Uterus (tissue), 4 donors: ENCODE data around the gene TTC9B. TPM values are rescaled to one million over a fixed set of nuclear protein-coding genes. Genes with fewer than 3 reads are reported as not detected.
"Not testable (repeated sequence)": the region's sequence is repeated elsewhere in the genome, so short reads cannot be mapped to it uniquely, and the experiment has no call there.

ENCODE experiments used
- DNase-seq, 2 donors: peaks; one replicate each; pipeline ENCODE4 v3.0.0-alpha.2; 2019 to 2020
- H3K27ac ChIP-seq, 2 donors: fragments of 200-600 bp; sonication (generic); 1 replicate in 1 of 2; 2 replicates in 1 of 2; pipeline ENCODE4 v1.5.1; 2016 to 2018
- H3K27me3 ChIP-seq, 2 donors: fragments of 200-600 bp; sonication (generic); one replicate each; pipeline ENCODE4 v1.5.1; 2018 to 2019; ENCODE audit warnings: control low read depth in 1 of 2
- H3K36me3 ChIP-seq, 2 donors: fragments of 200-600 bp; sonication (generic); one replicate each; pipeline ENCODE4 v1.5.1; 2019; ENCODE audit warnings: control low read depth in 1 of 2
- H3K4me1 ChIP-seq, 2 donors: fragments of 200-600 bp; sonication (generic); one replicate each; pipeline ENCODE4 v1.5.1; 2018 to 2019; ENCODE audit warnings: control low read depth in 1 of 2
- H3K4me3 ChIP-seq, 2 donors: fragments of 200-600 bp; sonication (generic); 1 replicate in 1 of 2; 2 replicates in 1 of 2; pipeline ENCODE4 v1.5.1; 2018 to 2019; ENCODE audit warnings: mild to moderate bottlenecking in 1 of 2
- H3K9me3 ChIP-seq, 2 donors: fragments of 200-600 bp; sonication (generic); one replicate each; pipeline ENCODE4 v1.5.1; 2019; ENCODE audit warnings: control low read depth in 1 of 2
- CTCF ChIP-seq, 4 experiments: fragments of 200-600 bp in 2 of 4; fragments of 450-650 bp in 2 of 4; sonication (generic) in 2 of 4; IDR thresholded peaks; one replicate each; pipeline ENCODE4 v1.5.1; 2016 to 2019; ENCODE audit warnings: antibody characterized with exemption in 4 of 4, mild to moderate bottlenecking in 2 of 4, moderate library complexity in 1 of 4
- POLR2A ChIP-seq, 2 donors: fragments of 450-650 bp; IDR thresholded peaks; one replicate each; pipeline ENCODE4 v1.6.1; 2016; ENCODE audit warnings: antibody characterized with exemption in 2 of 2, mild to moderate bottlenecking in 1 of 2, moderate library complexity in 1 of 2
- intact Hi-C: fragments of 100-400 bp; cut with DNase I; formaldehyde crosslinking; loops from one replicate; pipeline ENCODE4 v1.15.1; 2023; ENCODE audit warnings: low total_unique reads
- total RNA-seq, 4 donors: library from RNA; depleted of rRNA in 3 of 4; stranded (reverse); fragments of >200 nt in 3 of 4; gene quantifications; one replicate each; pipeline versions ENCODE4 v1.1.0 to v1.2.4, GENCODE V29; 2014 to 2023
- donor health status: DM: yes; HTN: yes; CAD: no.

The TTC9B gene
- total RNA-seq, 4 donors from 2014 or later = not detected

GRCh38 chr19:40178756-40179155 is 39.4 kb downstream of the TTC9B start:
- H3K9me3 ChIP-seq = no peaks in the 10 kb centered on the region
- no peak overlapping the region for H3K4me3 ChIP-seq
- no peak for DNase-seq
- intact Hi-C loops = no loop called here
- TF ChIP-seq CTCF (IDR thresholded peaks at IDR 0.05) (no peak), POLR2A (IDR thresholded peaks at IDR 0.05) (no peak)
- no peaks in the 10 kb centered on the region for H3K4me1 ChIP-seq
- H3K27ac ChIP-seq = no peak overlapping the region
- no peaks in the 10 kb centered on the region for H3K27me3 ChIP-seq
- H3K36me3 ChIP-seq = no peaks in the 10 kb centered on the region

GRCh38 chr19:40177286-40178070 is 40.7 kb downstream of the TTC9B start:
- Histone ChIP-seq H3K27ac (no peak overlapping the region), H3K27me3 (no peaks in the 10 kb centered on the region), H3K36me3 (no peaks in the 10 kb centered on the region), H3K4me3 (no peak overlapping the region), H3K4me1 (no peaks in the 10 kb centered on the region), H3K9me3 (no peaks in the 10 kb centered on the region)
- no peak for TF ChIP-seq CTCF (IDR thresholded peaks at IDR 0.05)
- no peak for TF ChIP-seq POLR2A (IDR thresholded peaks at IDR 0.05)
- intact Hi-C loops = no loop called here
- no peak for DNase-seq

- H3K27ac ChIP-seq = no peak overlapping the region
- no peaks in the 10 kb centered on the region for H3K4me1 ChIP-seq
- no peaks in the 10 kb centered on the region for H3K9me3 ChIP-seq
- H3K4me3 ChIP-seq = no peak overlapping the region
- no peaks in the 10 kb centered on the region for H3K36me3 ChIP-seq
- no peak for DNase-seq
- intact Hi-C loops = no loop called here
- TF ChIP-seq CTCF (IDR thresholded peaks at IDR 0.05) = no peak
- no peak for TF ChIP-seq POLR2A (IDR thresholded peaks at IDR 0.05)
- no peaks in the 10 kb centered on the region for H3K27me3 ChIP-seq
Measured at GRCh38 chr19:40175820-40176219, 42.4 kb downstream of the TTC9B start.

GRCh38 chr19:40174092-40174491 is 44.1 kb downstream of the TTC9B start:
- H3K27me3 ChIP-seq = no peaks in the 10 kb centered on the region
- TF ChIP-seq CTCF (IDR thresholded peaks at IDR 0.05) (no peak), POLR2A (IDR thresholded peaks at IDR 0.05) (no peak)
- no peak overlapping the region for H3K27ac ChIP-seq
- no peaks in the 10 kb centered on the region for H3K9me3 ChIP-seq
- intact Hi-C loops = no loop called here
- H3K36me3 ChIP-seq = no peaks in the 10 kb centered on the region
- no peaks in the 10 kb centered on the region for H3K4me1 ChIP-seq
- no peak for DNase-seq
- H3K4me3 ChIP-seq = no peak overlapping the region

GRCh38 chr19:40171293-40171692 is 46.9 kb downstream of the TTC9B start:
- intact Hi-C loops, H3K4me1 ChIP-seq, H3K27ac ChIP-seq, H3K4me3 ChIP-seq, H3K27me3 ChIP-seq, DNase-seq, H3K36me3 ChIP-seq, H3K9me3 ChIP-seq: not testable (repeated sequence)

- intact Hi-C loops, DNase-seq, H3K27ac ChIP-seq, H3K27me3 ChIP-seq, H3K4me3 ChIP-seq, H3K9me3 ChIP-seq, H3K4me1 ChIP-seq, H3K36me3 ChIP-seq: not testable (repeated sequence)
Measured at GRCh38 chr19:40170303-40170989, 47.7 kb downstream of the TTC9B start.

GRCh38 chr19:40169482-40170302 is 48.5 kb downstream of the TTC9B start:
- intact Hi-C loops, H3K4me3 ChIP-seq, H3K36me3 ChIP-seq, H3K4me1 ChIP-seq, H3K27ac ChIP-seq, H3K9me3 ChIP-seq, DNase-seq, H3K27me3 ChIP-seq: not testable (repeated sequence)
